Middle frontal gyrus (tissue), 1 donor: ENCODE measurements around the gene FER.

Source experiments
- DNase-seq: peaks from one replicate; pipeline ENCODE4 v3.0.0-alpha.2; 2015; ENCODE audit warnings: low spot score; ENCODE audit errors: extremely low spot score

The FER gene

GRCh38 chr5:109231331-109231730 lies 483.6 kb downstream of the FER start:
- DNase-seq = no peak

GRCh38 chr5:109234381-109234780 lies 486.7 kb downstream of the FER start:
- DNase-seq = no peak

GRCh38 chr5:109239456-109239855 lies 491.8 kb downstream of the FER start:
- DNase-seq = no peak

DNA sequence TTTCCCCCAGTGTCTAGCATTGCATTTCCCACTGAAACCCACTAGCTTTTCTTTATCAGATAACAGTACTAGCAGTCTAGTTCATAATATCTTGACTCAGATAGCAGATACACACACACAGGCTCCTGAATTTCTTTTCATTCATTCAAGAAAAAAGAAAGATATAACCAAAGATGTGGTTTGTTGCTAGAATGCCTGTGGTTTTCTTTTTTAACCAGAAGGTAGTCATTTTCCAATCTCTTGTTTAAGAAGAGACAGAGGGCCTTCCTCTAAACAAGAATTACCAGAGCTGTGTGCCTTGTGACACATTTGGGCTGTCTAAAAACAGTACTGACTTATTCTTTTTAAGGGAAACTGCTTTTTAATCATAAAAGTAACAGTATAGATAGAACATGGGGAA lies 494.8 kb downstream of the FER start:
- no peak for DNase-seq

DNA sequence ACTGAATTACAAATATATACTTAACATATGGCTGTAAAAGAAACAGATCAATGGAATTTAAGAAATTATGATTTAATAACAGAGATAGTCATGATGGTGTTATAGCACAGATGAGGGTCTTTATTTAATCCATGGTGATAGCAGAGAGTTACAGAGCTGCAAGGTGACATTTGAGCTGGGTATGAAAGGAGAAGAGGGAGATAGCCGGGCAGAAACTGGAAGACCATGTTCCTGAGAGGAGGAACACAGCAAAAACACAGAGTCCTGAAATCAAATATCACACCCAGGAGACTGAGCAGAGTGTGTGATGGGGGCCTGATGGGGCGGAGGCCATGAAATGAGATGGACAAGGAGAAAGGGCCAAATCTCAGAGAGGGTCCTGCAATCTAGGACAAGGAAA lies 498.7 kb downstream of the FER start:
- no peak for DNase-seq
